K562 (cell line): Measurements from ENCODE around the gene HACL1. TPM values are rescaled to one million over a fixed set of nuclear protein-coding genes. Genes with fewer than 3 reads are reported as not detected.

Experiments used
- ATAC-seq: fragments of 200-7000 bp; cut with Tn5 transposase; 3 replicates; pipeline ENCODE4 v1.9.1; 2020; ENCODE audit warnings: moderate library complexity
- BruUV-seq: library from RNA; stranded (reverse); fragments of 400-500 nt; replicated peaks from 2 replicates; lab custom pipeline; 2021; lab: Mats Ljungman, UMichigan
- CTCF ChIA-PET: fragments of 300-600 bp; formaldehyde crosslinking; extraction: SDS; loops from one replicate; lab custom pipeline; 2021; ENCODE audit warnings: low intra/inter-chr PET ratio; lab: Yijun Ruan, JAX
- POLR2A ChIA-PET: fragments of 300-600, 350-650 bp; sonication (Branson Sonifier 250); formaldehyde crosslinking; extraction: SDS; loops from one replicate; lab custom pipeline; 2021; ENCODE audit warnings: antibody characterized with exemption, inconsistent platforms; lab: Yijun Ruan, JAX
- DNase-seq, 4 experiments: peaks; one replicate each; pipeline versions ENCODE4 v3.0.0 to v3.0.0-alpha.2; 2011 to 2018; ENCODE audit warnings: low spot score in 3 of 4, mixed read lengths in 3 of 4; ENCODE audit errors: extremely low read depth in 1 of 4
- FAIRE-seq: peaks from 2 replicates; lab custom pipeline; 2011; peaks lifted over from hg19 to GRCh38; lab: Jason Lieb, UNC
- H2AFZ ChIP-seq: 2 replicates; pipeline ENCODE4 v1.6.0; 2011; ENCODE audit warnings: low read depth, low read length, control low read depth, inconsistent platforms
- H3K27ac ChIP-seq: fragments of 200-600 bp; 3 replicates; pipeline ENCODE4 v1.8.0; 2011; ENCODE audit warnings: low read depth, mild to moderate bottlenecking, control low read depth, inconsistent platforms, low read length, moderate library complexity, mixed read lengths; ENCODE audit errors: extremely low read depth
- H3K27me3 ChIP-seq, 2 experiments: fragments of 300-600 bp in 1 of 2; 2 replicates in 1 of 2; 3 replicates in 1 of 2; pipeline versions ENCODE4 v1.6.0 to v1.8.0; 2011; ENCODE audit warnings: inconsistent platforms in 2 of 2, low read length in 2 of 2, mild to moderate bottlenecking in 1 of 2, mixed read lengths in 1 of 2, moderate library complexity in 1 of 2; ENCODE audit not compliant: control insufficient read depth in 2 of 2, insufficient read depth in 2 of 2
- H3K36me3 ChIP-seq: fragments of 300-600 bp; 3 replicates; pipeline ENCODE4 v1.8.0; 2011; ENCODE audit warnings: mild to moderate bottlenecking, low read length, inconsistent platforms; ENCODE audit not compliant: control insufficient read depth, insufficient read depth
- H3K4me1 ChIP-seq, 2 experiments: fragments of 200-600 bp in 1 of 2; replicated peaks in 1 of 2; 2 replicates in 1 of 2; 3 replicates in 1 of 2; pipeline versions ENCODE4 v1.5.1 to v1.8.0; 2011; ENCODE audit warnings: inconsistent platforms in 2 of 2, low read length in 2 of 2, mild to moderate bottlenecking in 1 of 2, mixed read lengths in 1 of 2, moderate library complexity in 1 of 2; ENCODE audit not compliant: control insufficient read depth in 2 of 2, insufficient read depth in 2 of 2
- H3K4me2 ChIP-seq: 2 replicates; pipeline ENCODE4 v1.6.1; 2011; ENCODE audit warnings: low read length, control low read depth, inconsistent platforms, mixed read lengths; ENCODE audit not compliant: insufficient read depth
- H3K4me3 ChIP-seq: fragments of 200-600 bp; sonication (generic), shearing (Covaris generic); 2 replicates; pipeline ENCODE4 v1.5.1; 2016; ENCODE audit warnings: control low read depth, inconsistent platforms
- H3K79me2 ChIP-seq: fragments of 200-600 bp; 3 replicates; pipeline ENCODE4 v1.8.0; 2011; ENCODE audit warnings: low read length, inconsistent platforms; ENCODE audit not compliant: control insufficient read depth, insufficient read depth
- H3K9ac ChIP-seq, 2 experiments: 2 replicates each; pipeline versions ENCODE4 v1.6.0 to v1.6.1; 2011; ENCODE audit warnings: low read depth in 2 of 2, low read length in 2 of 2, control low read depth in 1 of 2, inconsistent platforms in 1 of 2, mild to moderate bottlenecking in 1 of 2, mixed read lengths in 1 of 2; ENCODE audit not compliant: insufficient read depth in 1 of 2
- H3K9me1 ChIP-seq: one replicate; pipeline ENCODE4 v1.6.0; 2011; ENCODE audit warnings: inconsistent platforms, mild to moderate bottlenecking, low read length, moderate library complexity; ENCODE audit not compliant: control insufficient read depth, insufficient read depth
- H3K9me3 ChIP-seq: replicated peaks from 2 replicates; pipeline ENCODE4 v1.5.1; 2011; ENCODE audit warnings: low read depth, low read length, inconsistent platforms; ENCODE audit not compliant: control insufficient read depth, insufficient read depth
- H4K20me1 ChIP-seq: replicated peaks from 2 replicates; pipeline ENCODE4 v1.6.1; 2011; ENCODE audit warnings: low read length, inconsistent platforms, mixed read lengths; ENCODE audit not compliant: control insufficient read depth, insufficient read depth
- CREBBP ChIP-seq: IDR thresholded peaks from one replicate; pipeline ENCODE4 v1.6.1; 2012; ENCODE audit warnings: low read depth, mild to moderate bottlenecking, control low read depth, inconsistent platforms, low read length
- RERE ChIP-seq: sonication (generic); formaldehyde crosslinking; IDR thresholded peaks from 2 replicates; pipeline ENCODE4 v1.8.0; 2023; ENCODE audit warnings: missing genetic modification reagents, mild to moderate bottlenecking, borderline replicate concordance
- whole genome bisulfite sequencing: fragments of 100-300 bp; shearing (Covaris generic); methylation state at CpG from one replicate; pipeline ENCODE4 v1.1.6; 2016; ENCODE audit warnings: low coverage, mixed read lengths; ENCODE audit not compliant: insufficient coverage; ENCODE audit errors: missing lambda C conversion rate; 5-methylcytosine and 5-hydroxymethylcytosine counted together
- in situ Hi-C: fragments of 300-500 bp; cut with MboI; formaldehyde crosslinking; loops from 4 replicates; pipeline ENCODE4 v1.15.0; 2018; ENCODE audit warnings: inconsistent platforms, mixed read lengths
- intact Hi-C: fragments of 100-400 bp; cut with micrococcal nuclease; formaldehyde crosslinking; loops from 2 replicates; pipeline ENCODE4 v1.14.2; 2022
- polyA plus RNA-seq, 8 experiments: library from polyadenylated mRNA; depleted of rRNA in 4 of 8; stranded (reverse) in 5 of 8; unstranded in 3 of 8; fragments of >200 nt; fragmentation: Nextera tagmentation in 2 of 8; fragmentation: Illumina TruSeq in 1 of 8; extraction: Ambion mirVana in 2 of 8; extraction: Trizol in 1 of 8; gene quantifications; 2 replicates each; pipeline versions ENCODE4 v1.2.1 to v1.2.3, GENCODE V29; 2011 to 2014; ENCODE audit warnings: inconsistent platforms in 1 of 8, missing spikeins in 1 of 8
- total RNA-seq, 7 experiments: library from RNA; depleted of rRNA in 6 of 7; stranded (reverse); fragments of >200 nt in 6 of 7; fragmentation: Illumina TruSeq in 2 of 7; extraction: Trizol in 2 of 7; gene quantifications; 2 replicates each; pipeline versions ENCODE4 v1.2.1 to v1.2.3, GENCODE V29; 2011 to 2021; ENCODE audit warnings: low replicate concordance in 1 of 7
- TF ChIP-seq, protein P1 (sequence below): sonication (generic); IDR thresholded peaks from 2 replicates; pipeline ENCODE4 v1.6.1; 2016

The HACL1 gene
- total and polyA plus RNA-seq, 9 of the 15 experiments (the other 6 are each of a cell fraction or from before 2014, with no cell fraction given), result 18.9 to 61.5 (median 30.5) TPM

DNA sequence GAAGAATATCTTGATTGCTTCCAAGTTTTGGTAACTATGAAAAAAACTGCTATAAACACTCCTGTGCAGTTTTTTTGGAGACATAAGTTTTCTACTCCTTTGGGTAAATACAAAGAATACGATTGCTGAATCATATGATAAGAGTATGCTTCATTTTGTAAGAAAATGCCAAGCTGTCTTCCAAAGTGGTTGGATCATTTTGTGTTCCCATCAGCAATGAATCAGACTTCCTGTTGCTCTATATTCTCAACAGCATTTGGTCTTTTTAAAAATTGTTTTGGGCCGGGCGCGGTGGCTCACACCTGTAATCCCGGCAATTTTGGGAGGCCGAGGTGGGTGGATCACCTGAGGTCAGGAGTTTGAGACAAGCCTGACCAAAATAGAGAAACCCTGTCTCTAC is 14.7 kb upstream of the HACL1 start:
- no peak overlapping the region for H3K4me3 ChIP-seq
- H3K9me3 ChIP-seq, result no peaks in the 10 kb centered on the region; the same call in 1 of the 2 replicates
- H3K79me2 ChIP-seq, result no peaks in the 10 kb centered on the region
- no peak overlapping the region for H3K9ac ChIP-seq
- DNase-seq (no peak), FAIRE-seq (no peak), ATAC-seq (no peak)
- no peak overlapping the region for H3K27ac ChIP-seq
- ChIA-PET CTCF (no interaction called here), POLR2A (no interaction called here)
- 55% methylated on average over 6 of the region's 6 CpGs for WGBS
- no peaks in the 10 kb centered on the region for H3K9me1 ChIP-seq
- intact Hi-C loops (no loop called here), in situ Hi-C loops (no loop called here)
- no peak overlapping the region for H2AFZ ChIP-seq
- H3K4me1 ChIP-seq, result no peaks in the 10 kb centered on the region
- H3K36me3 ChIP-seq, result no peaks in the 10 kb centered on the region
- no peaks in the 10 kb centered on the region for H3K27me3 ChIP-seq
- no peak overlapping the region for H3K4me2 ChIP-seq
- no TSS peak for BruUV-seq
- TF ChIP-seq, protein P1, sequence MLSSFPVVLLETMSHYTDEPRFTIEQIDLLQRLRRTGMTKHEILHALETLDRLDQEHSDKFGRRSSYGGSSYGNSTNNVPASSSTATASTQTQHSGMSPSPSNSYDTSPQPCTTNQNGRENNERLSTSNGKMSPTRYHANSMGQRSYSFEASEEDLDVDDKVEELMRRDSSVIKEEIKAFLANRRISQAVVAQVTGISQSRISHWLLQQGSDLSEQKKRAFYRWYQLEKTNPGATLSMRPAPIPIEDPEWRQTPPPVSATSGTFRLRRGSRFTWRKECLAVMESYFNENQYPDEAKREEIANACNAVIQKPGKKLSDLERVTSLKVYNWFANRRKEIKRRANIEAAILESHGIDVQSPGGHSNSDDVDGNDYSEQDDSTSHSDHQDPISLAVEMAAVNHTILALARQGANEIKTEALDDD, result no peak
- TF ChIP-seq CREBBP, result no peak
- TF ChIP-seq RERE, result no peak
- H4K20me1 ChIP-seq, result no peaks in the 10 kb centered on the region
